ENCODE measurements around the gene CACNA1B. TPM values are rescaled to one million over a fixed set of nuclear protein-coding genes. Genes with fewer than 3 reads are reported as not detected.

Gene CACNA1B
- polyA plus RNA-seq, 1 of the 3 experiments (the other 2 are of a cell fraction): 0.03 TPM

- TF ChIP-seq USF2 (IDR thresholded peaks at IDR 0.05; ENCODE audit: borderline replicate concordance, low read depth, low read length) (no peak), MXI1 (IDR thresholded peaks at IDR 0.05; ENCODE audit: low read depth, low read length) (no peak), IRF3 (IDR thresholded peaks at IDR 0.05; ENCODE audit: low read depth, low read length) (no peak), PBX3 (IDR thresholded peaks at IDR 0.05) (no peak), ELF1 (IDR thresholded peaks at IDR 0.05) (no peak)
These were observed 112.6 kb downstream of the CACNA1B start (continued) for GRCh38 chr9:137989999-137990715.

- no peak for DNase-seq
- Histone ChIP-seq H3K27ac (ENCODE audit: low read depth in 2 of 2, low read length in 1 of 2) (no peak overlapping the region), H4K20me1 (ENCODE audit: insufficient read depth) (no peaks in the 10 kb centered on the region), H3K4me3 (ENCODE audit: low read depth in 2 of 2, low read length in 1 of 2) (no peak overlapping the region), H3K9me2 (no peaks in the 10 kb centered on the region), H3K9ac (no peak overlapping the region), H2AFZ (ENCODE audit: low read depth) (no peak overlapping the region), H3K79me2 (ENCODE audit: insufficient read depth) (no peaks in the 10 kb centered on the region), H3K4me1 (ENCODE audit: control insufficient read depth in 1 of 2, insufficient read depth in 2 of 2, low read depth in 1 of 2, low read length in 1 of 2) (no peaks in the 10 kb centered on the region), H3K4me2 (no peak overlapping the region), H3K36me3 (replicated peaks in 1 of 2; ENCODE audit: control insufficient read depth in 1 of 2, insufficient read depth in 2 of 2, low read length in 1 of 2) (no peaks in the 10 kb centered on the region), H3F3A (replicated peaks; ENCODE audit: insufficient read depth) (no peaks in the 10 kb centered on the region), H3K9me3 (no peaks in the 10 kb centered on the region), H3K27me3 (ENCODE audit: insufficient read depth) (no peaks in the 10 kb centered on the region)
- 44% methylated on average over 13 of the region's 13 CpGs for WGBS (ENCODE audit: low lambda C conversion rate)
- ChIA-PET CTCF (no interaction called here), POLR2A (no interaction called here)
- TF ChIP-seq USF2 (IDR thresholded peaks at IDR 0.05; ENCODE audit: borderline replicate concordance, low read depth, low read length): no peak
- no peak for TF ChIP-seq REST (IDR thresholded peaks at IDR 0.05; ENCODE audit: low read depth, low read length)
- TF ChIP-seq POLR2AphosphoS5 (IDR thresholded peaks at IDR 0.05; ENCODE audit: low read depth, low read length): no peak
- TF ChIP-seq MAX (IDR thresholded peaks at IDR 0.05; ENCODE audit: low read depth): no peak
- TF ChIP-seq USF1 (IDR thresholded peaks at IDR 0.05; ENCODE audit: borderline replicate concordance, low read depth): no peak
- TF ChIP-seq GATA2 (CRISPR knock-in tag; IDR thresholded peaks at IDR 0.05): no peak
- TF ChIP-seq EZH2phosphoT487 (IDR thresholded peaks at IDR 0.05; ENCODE audit: borderline replicate concordance, low read depth): no peak
- no peak for TF ChIP-seq GABPA (IDR thresholded peaks at IDR 0.05; ENCODE audit: low read depth)
- no peak for TF ChIP-seq RXRA (IDR thresholded peaks at IDR 0.05; ENCODE audit: borderline replicate concordance, low read depth)
- no peak for TF ChIP-seq EP300 (IDR thresholded peaks at IDR 0.05; ENCODE audit: borderline replicate concordance in 1 of 2, low read depth in 1 of 2, low read length in 1 of 2)
- no peak for TF ChIP-seq FOXJ3 (CRISPR knock-in tag; IDR thresholded peaks at IDR 0.05)
- TF ChIP-seq RAD21 (IDR thresholded peaks at IDR 0.05; ENCODE audit: low read length): no peak
- TF ChIP-seq TEAD4 (IDR thresholded peaks at IDR 0.05; ENCODE audit: borderline replicate concordance, insufficient read depth): no peak
- TF ChIP-seq ELF1 (IDR thresholded peaks at IDR 0.05): no peak
- TF ChIP-seq FOXM1 (IDR thresholded peaks at IDR 0.05; ENCODE audit: low read depth): no peak
- no peak for TF ChIP-seq SIN3A (IDR thresholded peaks at IDR 0.05; ENCODE audit: borderline replicate concordance, low read depth, low read length)
These were observed 126.1 kb downstream of the CACNA1B start for GRCh38 chr9:138003485-138004190.

Measured in SK-N-SH (cell line).